Thyroid gland (tissue), 4 donors: ENCODE data around the gene ZNF598. TPM values are rescaled to one million over a fixed set of nuclear protein-coding genes. Genes with fewer than 3 reads are reported as not detected.
A peak's percentile ranks its signal among the peaks of the same experiment; 100 is the strongest.

Experiments
- DNase-seq, 2 donors: peaks; one replicate each; pipeline ENCODE4 v3.0.0-alpha.2; 2019
- H3K27ac ChIP-seq, 3 donors: fragments of 200-600 bp; sonication (generic); 1 replicate in 2 of 3; 2 replicates in 1 of 3; pipeline ENCODE4 v1.5.1; 2016 to 2019; ENCODE audit warnings: mild to moderate bottlenecking in 1 of 3, moderate library complexity in 1 of 3
- H3K27me3 ChIP-seq: fragments of 200-600 bp; sonication (generic); one replicate; pipeline ENCODE4 v1.5.1; 2019
- H3K36me3 ChIP-seq, 2 donors: fragments of 200-600 bp; sonication (generic); one replicate each; pipeline ENCODE4 v1.5.1; 2016 to 2019
- H3K4me1 ChIP-seq, 2 donors: fragments of 200-600 bp; sonication (generic); one replicate each; pipeline ENCODE4 v1.5.1; 2017 to 2019
- H3K4me3 ChIP-seq, 3 donors: fragments of 200-600 bp; sonication (generic); replicated peaks in 1 of 3; 1 replicate in 2 of 3; 2 replicates in 1 of 3; pipeline ENCODE4 v1.5.1; 2016; ENCODE audit warnings: mild to moderate bottlenecking in 1 of 3
- H3K9me3 ChIP-seq: fragments of 200-600 bp; sonication (generic); one replicate; pipeline ENCODE4 v1.5.1; 2017
- CTCF ChIP-seq, 6 experiments: fragments of 200-600 bp in 3 of 6; fragments of 450-650 bp in 3 of 6; sonication (generic) in 3 of 6; IDR thresholded peaks; one replicate each; pipeline ENCODE4 v1.5.1; 2016 to 2019; ENCODE audit warnings: antibody characterized with exemption in 6 of 6, mild to moderate bottlenecking in 2 of 6, inconsistent platforms in 1 of 6, moderate library complexity in 1 of 6
- POLR2A ChIP-seq, 2 donors: fragments of 450-650 bp; IDR thresholded peaks; one replicate each; pipeline ENCODE4 v1.6.1; 2017; ENCODE audit warnings: antibody characterized with exemption in 2 of 2, mild to moderate bottlenecking in 2 of 2, moderate library complexity in 1 of 2
- WGBS, 2 donors: methylation state at CpG; one replicate each; pipeline ENCODE4 v1.1.5; 2017; 5-methylcytosine and 5-hydroxymethylcytosine counted together
- intact Hi-C: fragments of 100-400 bp; cut with DNase I; formaldehyde crosslinking; loops from one replicate; pipeline ENCODE4 v1.15.1; 2023
- total RNA-seq, 4 donors: library from RNA; depleted of rRNA; stranded (reverse); fragments of >200 nt; gene quantifications; one replicate each; pipeline ENCODE4 v1.2.3, GENCODE V29; 2016

ZNF598 gene
- total RNA-seq, 4 donors from 2014 or later = 19.0 to 38.4 (median 27.4) TPM

- 28 to 38% methylated on average over 11 to 43 of the region's 70 CpGs for WGBS, 2 donors
- DNase-seq = peak; percentile 30 to 54
- intact Hi-C loops = no loop called here
- Histone ChIP-seq H3K4me3 (no peak overlapping the region), H3K9me3 (no peaks in the 10 kb centered on the region), H3K27ac (no peak overlapping the region), H3K36me3 (peaks cover 42 to 45% of the 10 kb centered on the region in 2 donors), H3K27me3 (peaks cover 13% of the 10 kb centered on the region), H3K4me1 (peaks cover 5 to 15% of the 10 kb centered on the region in 2 donors)
- TF ChIP-seq CTCF (IDR thresholded peaks at IDR 0.05) (no peak), POLR2A (IDR thresholded peaks at IDR 0.05) (peak in 1 of 2 donors; percentile 12)
Observed at GRCh38 chr16:1979271-1980029, 30.2 kb downstream of the ZNF598 start.

DNA sequence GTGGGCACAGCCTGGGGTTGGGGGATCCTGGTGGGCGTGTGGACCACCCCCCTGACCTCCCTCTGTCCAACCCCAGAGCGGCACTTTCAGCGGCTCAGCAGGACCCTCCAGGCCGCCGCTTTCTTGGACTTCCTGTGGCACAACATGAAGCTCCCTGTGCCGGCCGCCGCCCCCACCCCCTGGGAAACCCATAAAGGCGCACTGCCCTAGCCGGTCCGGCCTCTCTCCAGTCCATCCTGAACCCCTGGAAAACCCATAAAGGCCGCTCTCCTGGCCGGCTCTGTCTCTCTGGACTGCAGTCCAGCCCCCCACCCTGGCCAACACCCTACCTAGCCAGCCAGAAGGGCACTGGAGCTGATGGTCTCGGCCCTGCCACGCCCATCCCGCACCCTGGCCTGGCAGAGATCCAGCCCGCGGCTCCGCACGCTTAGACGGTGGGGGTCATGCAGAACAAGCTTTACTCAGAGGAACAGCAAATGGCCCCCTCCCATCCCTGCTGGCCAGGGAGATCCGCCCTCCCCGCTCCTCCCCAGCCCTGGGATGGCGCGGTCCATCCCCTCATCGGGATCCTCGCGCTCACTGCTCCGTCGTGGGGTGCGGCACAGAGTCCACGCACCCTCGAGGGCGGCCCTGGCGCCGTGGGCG, 31.0 kb downstream of the ZNF598 start:
- Histone ChIP-seq H3K27me3 (peaks cover 13% of the 10 kb centered on the region), H3K9me3 (no peaks in the 10 kb centered on the region), H3K4me1 (peaks cover 5 to 13% of the 10 kb centered on the region in 2 donors), H3K27ac (no peak overlapping the region), H3K4me3 (no peak overlapping the region), H3K36me3 (peaks cover 43 to 50% of the 10 kb centered on the region in 2 donors)
- intact Hi-C loops = no loop called here
- WGBS, 2 donors = 76 to 97% methylated on average over 5 to 13 of the region's 37 CpGs
- DNase-seq = no peak
- TF ChIP-seq POLR2A (IDR thresholded peaks at IDR 0.05) (no peak), CTCF (IDR thresholded peaks at IDR 0.05) (no peak)

- Histone ChIP-seq H3K27me3 (peaks cover 13% of the 10 kb centered on the region), H3K4me3 (no peak overlapping the region), H3K9me3 (no peaks in the 10 kb centered on the region), H3K4me1 (peaks cover 1 to 13% of the 10 kb centered on the region in 2 donors), H3K27ac (no peak overlapping the region), H3K36me3 (peaks cover 43 to 50% of the 10 kb centered on the region in 2 donors)
- intact Hi-C loops = no loop called here
- 93 to 95% methylated on average over 10 to 13 of the region's 18 CpGs for WGBS, 2 donors
- no peak for DNase-seq
- TF ChIP-seq CTCF (IDR thresholded peaks at IDR 0.05) (no peak), POLR2A (IDR thresholded peaks at IDR 0.05) (no peak)
Observed at GRCh38 chr16:1977875-1978268, 31.7 kb downstream of the ZNF598 start.

DNA sequence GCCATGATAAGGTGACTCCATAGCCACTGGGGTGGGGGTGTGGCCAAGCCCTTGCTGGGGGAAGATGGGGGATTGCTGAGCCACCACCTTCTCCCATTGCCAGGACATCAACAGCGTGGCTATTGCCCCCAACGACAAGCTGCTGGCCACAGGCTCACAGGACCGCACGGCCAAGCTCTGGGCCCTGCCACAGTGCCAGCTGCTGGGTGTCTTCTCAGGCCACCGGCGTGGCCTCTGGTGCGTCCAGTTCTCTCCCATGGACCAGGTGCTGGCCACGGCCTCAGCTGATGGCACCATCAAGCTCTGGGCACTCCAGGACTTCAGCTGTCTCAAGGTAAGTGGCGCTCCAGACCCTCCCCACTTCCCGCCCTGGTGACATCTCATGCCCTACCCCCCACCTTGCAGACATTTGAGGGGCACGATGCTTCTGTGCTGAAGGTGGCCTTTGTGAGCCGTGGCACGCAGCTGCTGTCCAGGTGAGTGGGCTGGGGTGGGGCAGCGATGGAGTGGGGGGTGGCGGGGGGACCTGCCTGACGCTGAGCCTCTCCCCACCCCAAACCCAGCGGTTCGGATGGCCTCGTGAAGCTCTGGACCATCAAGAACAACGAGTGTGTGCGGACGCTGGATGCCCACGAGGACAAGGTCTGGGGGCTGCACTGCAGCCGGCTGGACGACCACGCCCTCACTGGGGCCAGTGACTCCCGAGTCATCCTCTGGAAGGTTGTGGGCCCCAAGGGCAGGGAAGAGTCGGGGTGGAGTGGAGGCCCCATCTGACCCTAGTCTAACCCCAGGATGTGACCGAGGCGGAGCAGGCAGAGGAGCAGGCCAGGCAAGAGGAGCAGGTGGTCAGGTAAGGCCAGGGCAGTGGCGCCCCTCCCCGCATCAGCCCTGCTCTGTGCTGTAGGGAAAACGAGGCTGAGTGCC, 32.4 kb downstream of the ZNF598 start:
- Histone ChIP-seq H3K27ac (no peak overlapping the region), H3K36me3 (peaks cover 43 to 50% of the 10 kb centered on the region in 2 donors), H3K4me3 (no peak overlapping the region), H3K27me3 (peaks cover 13% of the 10 kb centered on the region), H3K9me3 (no peaks in the 10 kb centered on the region), H3K4me1 (peaks cover 5 to 18% of the 10 kb centered on the region in 2 donors)
- WGBS, 2 donors = 92 to 99% methylated on average over 12 to 22 of the region's 33 CpGs
- TF ChIP-seq CTCF (IDR thresholded peaks at IDR 0.05) (no peak), POLR2A (IDR thresholded peaks at IDR 0.05) (no peak)
- no peak for DNase-seq
- intact Hi-C loops = no loop called here
